Measurements from ENCODE around the gene GFRA4. TPM values are rescaled to one million over a fixed set of nuclear protein-coding genes. Genes with fewer than 3 reads are reported as not detected.

Gene GFRA4
- total RNA-seq, 1 donor from 2014 or later: not detected

- TF ChIP-seq CTCF (IDR thresholded peaks at IDR 0.05) (no peak), POLR2A (IDR thresholded peaks at IDR 0.05) (no peak), POLR2AphosphoS5 (IDR thresholded peaks at IDR 0.05; ENCODE audit: insufficient read depth in 1 of 2, low read depth in 1 of 2) (no peak)
- Histone ChIP-seq H3K36me3 (peaks cover 0 to 14% of the 10 kb centered on the region in 2 donors), H3K27ac (no peak overlapping the region), H3K9me3 (no peaks in the 10 kb centered on the region), H3K27me3 (no peaks in the 10 kb centered on the region), H3K4me3 (no peak overlapping the region), H3K4me1 (no peaks in the 10 kb centered on the region)
- DNase-seq (ENCODE audit: extremely low spot score in 2 of 2): no peak
- intact Hi-C loops (cut with DNase I): no loop called here
Observed at GRCh38 chr20:3648951-3649350, 14.2 kb downstream of the GFRA4 start.

GRCh38 chr20:3647473-3647872, 15.7 kb downstream of the GFRA4 start:
- Histone ChIP-seq H3K9me3 (no peaks in the 10 kb centered on the region), H3K27ac (no peak overlapping the region), H3K4me1 (no peaks in the 10 kb centered on the region), H3K27me3 (no peaks in the 10 kb centered on the region), H3K36me3 (peaks cover 0 to 16% of the 10 kb centered on the region in 2 donors), H3K4me3 (no peak overlapping the region)
- intact Hi-C loops (cut with DNase I): no loop called here
- DNase-seq (ENCODE audit: extremely low spot score in 2 of 2): no peak
- TF ChIP-seq CTCF (IDR thresholded peaks at IDR 0.05) (no peak), POLR2A (IDR thresholded peaks at IDR 0.05) (no peak), POLR2AphosphoS5 (IDR thresholded peaks at IDR 0.05; ENCODE audit: insufficient read depth in 1 of 2, low read depth in 1 of 2) (no peak)

GRCh38 chr20:3646651-3647050, 16.5 kb downstream of the GFRA4 start:
- Histone ChIP-seq H3K4me1 (no peaks in the 10 kb centered on the region), H3K27me3 (no peaks in the 10 kb centered on the region), H3K36me3 (peaks cover 0 to 16% of the 10 kb centered on the region in 2 donors), H3K4me3 (no peak overlapping the region), H3K9me3 (no peaks in the 10 kb centered on the region), H3K27ac (no peak overlapping the region)
- no peak for TF ChIP-seq POLR2AphosphoS5 (IDR thresholded peaks at IDR 0.05; ENCODE audit: insufficient read depth in 1 of 2, low read depth in 1 of 2)
- TF ChIP-seq POLR2A (IDR thresholded peaks at IDR 0.05): no peak
- no peak for TF ChIP-seq CTCF (IDR thresholded peaks at IDR 0.05)
- intact Hi-C loops (cut with DNase I): no loop called here
- peak in 1 of 2 donors; percentile 67 for DNase-seq (ENCODE audit: extremely low spot score in 2 of 2)

- H3K27ac ChIP-seq: no peak overlapping the region
- H3K9me3 ChIP-seq: no peaks in the 10 kb centered on the region
- peaks cover 0 to 16% of the 10 kb centered on the region in 2 donors for H3K36me3 ChIP-seq
- DNase-seq (ENCODE audit: extremely low spot score in 2 of 2): no peak
- H3K4me1 ChIP-seq: no peaks in the 10 kb centered on the region
- intact Hi-C loops (cut with DNase I): no loop called here
- no peaks in the 10 kb centered on the region for H3K27me3 ChIP-seq
- H3K4me3 ChIP-seq: no peak overlapping the region
- TF ChIP-seq CTCF (IDR thresholded peaks at IDR 0.05) (no peak), POLR2A (IDR thresholded peaks at IDR 0.05) (no peak), POLR2AphosphoS5 (IDR thresholded peaks at IDR 0.05; ENCODE audit: insufficient read depth in 1 of 2, low read depth in 1 of 2) (no peak)
Observed at GRCh38 chr20:3646067-3646440, 17.1 kb downstream of the GFRA4 start.

GRCh38 chr20:3645309-3646066, 17.7 kb downstream of the GFRA4 start:
- H3K27me3 ChIP-seq: no peaks in the 10 kb centered on the region
- H3K27ac ChIP-seq: no peak overlapping the region
- H3K4me3 ChIP-seq: no peak overlapping the region
- H3K4me1 ChIP-seq: no peaks in the 10 kb centered on the region
- no peaks in the 10 kb centered on the region for H3K9me3 ChIP-seq
- intact Hi-C loops (cut with DNase I): no loop called here
- peaks cover 0 to 16% of the 10 kb centered on the region in 2 donors for H3K36me3 ChIP-seq
- no peak for DNase-seq (ENCODE audit: extremely low spot score in 2 of 2)
- TF ChIP-seq CTCF (IDR thresholded peaks at IDR 0.05) (no peak), POLR2A (IDR thresholded peaks at IDR 0.05) (no peak)

Measured in vagina (tissue), 2 donors.